Ovary (tissue), 10 donors: ENCODE measurements around the gene SLA2. TPM values are rescaled to one million over a fixed set of nuclear protein-coding genes. Genes with fewer than 3 reads are reported as not detected.
"Not testable (repeated sequence)": the region's sequence is repeated elsewhere in the genome, so short reads cannot be mapped to it uniquely, and the experiment has no call there.

ENCODE experiments used
- DNase-seq, 5 donors: peaks; one replicate each; pipeline ENCODE4 v3.0.0-alpha.2; 2019 to 2020
- H3K27ac ChIP-seq, 2 donors: fragments of 200-600 bp; one replicate each; pipeline versions ENCODE4 v1.5.1 to v1.8.0; 2019 to 2022
- H3K27me3 ChIP-seq: fragments of 200-600 bp; one replicate; pipeline ENCODE4 v1.8.0; 2022
- H3K36me3 ChIP-seq: fragments of 200-600 bp; sonication (generic); one replicate; pipeline ENCODE4 v1.5.1; 2019
- H3K4me1 ChIP-seq: one replicate; pipeline ENCODE4 v1.8.1; 2013; ENCODE audit warnings: mild to moderate bottlenecking, moderate library complexity; ENCODE audit not compliant: insufficient read depth
- H3K4me3 ChIP-seq: fragments of 200-600 bp; sonication (generic); one replicate; pipeline ENCODE4 v1.5.1; 2017
- H3K9me3 ChIP-seq, 2 donors: fragments of 200-600 bp in 1 of 2; sonication (generic) in 1 of 2; one replicate each; pipeline versions ENCODE4 v1.5.1 to v1.8.1; 2013 to 2019; ENCODE audit warnings: mild to moderate bottlenecking in 1 of 2, moderate library complexity in 1 of 2
- EP300 ChIP-seq: sonication (generic); formaldehyde crosslinking; IDR thresholded peaks from one replicate; pipeline ENCODE4 v1.6.1; 2017; ENCODE audit warnings: antibody characterized with exemption
- POLR2A ChIP-seq: fragments of 450-650 bp; IDR thresholded peaks from one replicate; pipeline ENCODE4 v1.6.1; 2017; ENCODE audit warnings: antibody characterized with exemption, mild to moderate bottlenecking, moderate library complexity
- WGBS, 3 donors: extraction: QIAGEN DNeasy Blood & Tissue Kit in 1 of 3; methylation state at CpG; one replicate each; pipeline versions ENCODE4 v1.1.5 to v1.1.7; 2013 to 2017; 5-methylcytosine and 5-hydroxymethylcytosine counted together
- intact Hi-C, 4 donors: fragments of 100-400 bp; cut with DNase I; formaldehyde crosslinking; loops; one replicate each; pipeline versions ENCODE4 v1.11.0 to v1.15.1; 2022 to 2023
- long read RNA-seq, 3 donors: library from polyadenylated mRNA in 2 of 3; unstranded in 2 of 3; transcript quantifications; one replicate each; pipeline ENCODE4 v2.0.0 and lab custom pipeline, GENCODE V29; 2021 to 2026
- polyA plus RNA-seq, 2 donors: library from polyadenylated mRNA; stranded (reverse); fragments of 200-250 nt in 1 of 2; fragments of 350-450 nt in 1 of 2; fragmentation: Illumina TruSeq in 1 of 2; extraction: RNeasy Lipid Tissue Mini Kit (QIAGEN cat#74804) in 1 of 2; gene quantifications; one replicate each; pipeline ENCODE4 v1.2.3, GENCODE V29; 2013 to 2014
- total RNA-seq, 7 donors: library from RNA; depleted of rRNA in 2 of 7; stranded (reverse); fragments of >200 nt in 2 of 7; fragmentation: NEBNext Ultra II Directional in 3 of 7; extraction: Animal tissue kit (Norgen Biotek cat#: 25700) in 3 of 7; gene quantifications; one replicate each; pipeline versions ENCODE4 v1.1.0 to v1.2.4, GENCODE V29; 2016 to 2023
- TF ChIP-seq, protein P1 (sequence below), 3 donors: fragments of 450-650 bp in 2 of 3; fragments of 200-600 bp in 1 of 3; IDR thresholded peaks; one replicate each; pipeline versions ENCODE4 v1.5.1 to v1.8.0; 2016 to 2022; ENCODE audit warnings: antibody characterized with exemption in 3 of 3, mild to moderate bottlenecking in 1 of 3
- donor health status: DM: no; HTN: no; CAD: no; lungs with moderate emphysema.
- donor health status: DM: no; HTN: no; CAD: no.
- donor health status: Bipolar disorder and iron deficiency.
- donor health status: DM: yes; HTN: yes; CAD: no.
- donor health status: DM: no; HTN: no; CAD: no.
- donor health status: DM: yes; HTN: yes; CAD: no.

Gene SLA2, protein sequence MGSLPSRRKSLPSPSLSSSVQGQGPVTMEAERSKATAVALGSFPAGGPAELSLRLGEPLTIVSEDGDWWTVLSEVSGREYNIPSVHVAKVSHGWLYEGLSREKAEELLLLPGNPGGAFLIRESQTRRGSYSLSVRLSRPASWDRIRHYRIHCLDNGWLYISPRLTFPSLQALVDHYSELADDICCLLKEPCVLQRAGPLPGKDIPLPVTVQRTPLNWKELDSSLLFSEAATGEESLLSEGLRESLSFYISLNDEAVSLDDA
- total RNA-seq (under 1 TPM in 6 of 7 donors, not detected in 1; 0.10 to 0.46 (median 0.29) TPM), polyA plus RNA-seq (1 to 10 TPM in 1 of 2 donors, under 1 TPM in 1; 0.24 to 1.1 TPM)
- long read RNA-seq, donor 1: 0 reads
- long read RNA-seq, donor 2: 0 reads
- long read RNA-seq, donor 3, partial matches to known transcripts: 0 of 1 reads
- long read RNA-seq, donor 3, other reads (novel, unspliced or antisense): 0 of 1 reads

DNA sequence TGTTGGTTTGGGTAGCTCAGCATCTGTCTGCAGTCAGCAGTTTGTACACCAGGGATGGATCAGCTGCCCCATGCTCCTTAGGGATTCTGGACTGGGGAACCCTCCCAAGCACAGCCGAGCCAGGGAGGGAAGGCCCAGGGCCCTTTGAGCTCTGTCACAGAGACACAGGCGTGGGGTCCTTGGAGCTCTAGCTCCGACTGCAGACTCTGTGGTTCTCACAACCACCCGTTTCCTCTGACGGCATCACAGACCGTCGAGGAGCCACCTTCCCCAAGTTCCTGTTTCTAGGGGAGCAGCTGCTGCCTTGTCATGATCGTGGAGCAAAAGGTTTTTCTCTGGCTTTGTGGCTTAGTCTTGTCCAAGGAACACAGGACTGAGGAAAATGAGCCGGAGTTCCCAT is at the start of gene SLA2:
SLA2 (minus strand) TSS at position 199 of the 400 bp plus-strand sequence. CDS start 4,861 bp downstream, outside the sequence.
- DNase-seq: peak in 1 of 5 donors; percentile 17
- 50 to 64% (median 53%) methylated on average over 9 of the region's 9 CpGs for WGBS, 3 donors
- H3K27ac ChIP-seq: no peak within 1 kb of the TSS
- intact Hi-C loops: no loop called here
- no peak for TF ChIP-seq POLR2A
- no peak for TF ChIP-seq EP300
- TF ChIP-seq, protein P1, sequence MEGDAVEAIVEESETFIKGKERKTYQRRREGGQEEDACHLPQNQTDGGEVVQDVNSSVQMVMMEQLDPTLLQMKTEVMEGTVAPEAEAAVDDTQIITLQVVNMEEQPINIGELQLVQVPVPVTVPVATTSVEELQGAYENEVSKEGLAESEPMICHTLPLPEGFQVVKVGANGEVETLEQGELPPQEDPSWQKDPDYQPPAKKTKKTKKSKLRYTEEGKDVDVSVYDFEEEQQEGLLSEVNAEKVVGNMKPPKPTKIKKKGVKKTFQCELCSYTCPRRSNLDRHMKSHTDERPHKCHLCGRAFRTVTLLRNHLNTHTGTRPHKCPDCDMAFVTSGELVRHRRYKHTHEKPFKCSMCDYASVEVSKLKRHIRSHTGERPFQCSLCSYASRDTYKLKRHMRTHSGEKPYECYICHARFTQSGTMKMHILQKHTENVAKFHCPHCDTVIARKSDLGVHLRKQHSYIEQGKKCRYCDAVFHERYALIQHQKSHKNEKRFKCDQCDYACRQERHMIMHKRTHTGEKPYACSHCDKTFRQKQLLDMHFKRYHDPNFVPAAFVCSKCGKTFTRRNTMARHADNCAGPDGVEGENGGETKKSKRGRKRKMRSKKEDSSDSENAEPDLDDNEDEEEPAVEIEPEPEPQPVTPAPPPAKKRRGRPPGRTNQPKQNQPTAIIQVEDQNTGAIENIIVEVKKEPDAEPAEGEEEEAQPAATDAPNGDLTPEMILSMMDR (IDR thresholded peaks at IDR 0.05): no peak
- no peaks in the 10 kb centered on the region for H3K9me3 ChIP-seq
- no peaks in the 10 kb centered on the region for H3K36me3 ChIP-seq
- H3K4me3 ChIP-seq: no peak within 1 kb of the TSS
- H3K4me1 ChIP-seq: no peaks in the 10 kb centered on the region
- no peaks in the 10 kb centered on the region for H3K27me3 ChIP-seq

DNA sequence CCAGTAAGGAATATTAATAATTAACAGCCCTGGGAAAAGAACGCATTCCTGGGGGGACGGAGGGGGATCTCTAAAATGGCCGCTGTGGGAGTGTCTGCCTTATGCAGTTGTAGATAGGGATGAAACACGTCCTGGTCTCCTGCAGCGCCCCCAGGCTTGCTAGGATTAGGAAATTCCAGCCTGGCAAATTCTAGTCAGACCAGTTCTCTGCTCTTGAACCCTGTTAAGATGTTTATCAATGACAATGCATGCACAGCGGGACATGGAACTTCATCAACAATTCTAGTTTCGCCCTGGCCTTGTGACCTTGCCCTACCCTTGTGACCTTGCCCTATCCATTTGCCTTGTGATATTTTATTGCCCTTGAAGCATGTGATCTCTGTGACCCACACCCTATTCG is 49.5 kb upstream of the SLA2 start:
- DNase-seq, intact Hi-C loops: not testable (repeated sequence)
- WGBS, 3 donors: 91 to 93% (median 92%) methylated on average over 8 of the region's 8 CpGs

DNA sequence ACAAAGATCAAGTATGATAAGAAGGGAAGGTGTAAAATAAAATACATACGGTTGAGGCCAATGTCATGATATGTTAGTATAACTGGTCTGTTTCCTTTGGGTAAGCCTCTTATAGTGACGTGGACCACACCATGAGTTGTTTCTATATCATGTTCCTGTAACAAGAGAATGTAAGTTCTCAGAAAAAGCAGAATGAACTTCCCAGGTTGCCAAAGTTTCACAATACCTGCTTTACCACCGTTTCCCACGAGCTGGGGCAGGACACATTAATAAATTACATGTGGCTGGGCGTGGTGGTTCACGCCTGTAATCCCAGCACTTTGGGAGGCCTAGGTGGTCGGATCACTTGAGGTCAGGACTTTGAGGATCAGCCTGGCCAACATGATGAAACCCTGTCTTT is 42.6 kb upstream of the SLA2 start:
- 87 to 89% (median 88%) methylated on average over 7 of the region's 7 CpGs for WGBS, 3 donors
- Histone ChIP-seq H3K9me3 (no peaks in the 10 kb centered on the region), H3K27me3 (no peaks in the 10 kb centered on the region), H3K36me3 (no peaks in the 10 kb centered on the region), H3K27ac (no peak overlapping the region), H3K4me1 (no peaks in the 10 kb centered on the region), H3K4me3 (no peak overlapping the region)
- intact Hi-C loops: loop anchor here in 1 of 4 donors (5.0 kb wide), 1 partner anchor 1006 kb away; no protein-coding TSS in a partner anchor
- no peak for TF ChIP-seq EP300
- TF ChIP-seq, protein P1 (IDR thresholded peaks at IDR 0.05): no peak
- DNase-seq: no peak

More for the DNA sequence above, 49.5 kb upstream of the SLA2 start:
- H3K27me3 ChIP-seq, H3K36me3 ChIP-seq, H3K27ac ChIP-seq, H3K4me3 ChIP-seq, H3K4me1 ChIP-seq, H3K9me3 ChIP-seq: not testable (repeated sequence)

DNA sequence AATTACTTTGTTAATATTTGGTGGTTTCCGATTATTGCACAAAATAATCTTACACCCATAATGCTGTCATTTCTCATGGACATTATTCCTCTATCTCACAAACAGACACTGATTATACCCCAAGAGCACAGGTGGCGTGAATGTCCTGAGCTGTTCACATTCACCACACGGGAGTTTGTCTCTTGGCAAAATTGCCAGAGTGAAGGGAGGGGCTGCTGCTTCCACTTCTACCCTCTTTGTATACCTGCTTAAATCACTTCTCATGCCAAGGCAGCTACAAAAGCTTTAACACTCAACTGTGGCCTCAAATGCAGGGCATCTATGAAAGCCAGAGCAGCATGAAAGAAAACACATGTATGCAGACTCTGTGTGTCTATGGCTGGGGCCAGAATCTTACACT is 41.9 kb upstream of the SLA2 start:
- WGBS, 3 donors: 76 to 87% (median 78%) methylated on average over 3 of the region's 3 CpGs
- no peaks in the 10 kb centered on the region for H3K9me3 ChIP-seq
- H3K4me3 ChIP-seq: no peak overlapping the region
- H3K4me1 ChIP-seq: no peaks in the 10 kb centered on the region
- H3K27me3 ChIP-seq: no peaks in the 10 kb centered on the region
- TF ChIP-seq POLR2A (no peak), EP300 (no peak)
- TF ChIP-seq, protein P1 (IDR thresholded peaks at IDR 0.05): no peak
- intact Hi-C loops: loop anchor here in 1 of 4 donors (5.0 kb wide), 1 partner anchor 1006 kb away; no protein-coding TSS in a partner anchor
- no peaks in the 10 kb centered on the region for H3K36me3 ChIP-seq
- DNase-seq: no peak
- H3K27ac ChIP-seq: no peak overlapping the region

DNA sequence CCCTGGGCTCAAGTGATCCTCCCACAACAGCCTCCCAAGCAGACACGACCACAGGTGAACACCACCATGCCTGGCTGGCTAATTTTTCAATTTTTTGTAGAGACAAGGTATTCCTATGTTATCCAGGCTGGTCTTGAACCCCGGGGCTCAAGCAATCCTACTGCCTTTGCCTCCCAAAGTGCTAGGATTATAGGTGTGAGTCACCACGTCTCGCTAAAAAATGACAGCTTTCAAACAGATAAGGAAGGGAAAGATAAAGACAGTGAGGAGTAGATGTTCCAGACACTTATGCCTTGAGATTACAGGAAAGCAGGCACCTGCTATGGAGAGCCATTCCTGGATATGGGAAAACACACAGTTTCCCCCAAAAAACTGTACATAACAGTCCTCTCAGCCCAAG is 40.9 kb upstream of the SLA2 start:
- TF ChIP-seq POLR2A: no peak
- TF ChIP-seq, protein P1 (IDR thresholded peaks at IDR 0.05): no peak
- no peak for TF ChIP-seq EP300
- no peak for DNase-seq
- no peaks in the 10 kb centered on the region for H3K4me1 ChIP-seq
- no peaks in the 10 kb centered on the region for H3K27me3 ChIP-seq
- H3K36me3 ChIP-seq: no peaks in the 10 kb centered on the region
- 86 to 92% (median 87%) methylated on average over 4 of the region's 4 CpGs for WGBS, 3 donors
- no peak overlapping the region for H3K27ac ChIP-seq
- H3K4me3 ChIP-seq: no peak overlapping the region
- no peaks in the 10 kb centered on the region for H3K9me3 ChIP-seq
- intact Hi-C loops: loop anchor here in 1 of 4 donors (5.0 kb wide), 1 partner anchor 1005 kb away; no protein-coding TSS in a partner anchor
